Retina (tissue), 1 donor: ENCODE results near the gene TMEM273.

Experiments used
- DNase-seq: peaks from one replicate; pipeline ENCODE4 v3.0.0-alpha.2; 2016

The TMEM273 gene

DNA sequence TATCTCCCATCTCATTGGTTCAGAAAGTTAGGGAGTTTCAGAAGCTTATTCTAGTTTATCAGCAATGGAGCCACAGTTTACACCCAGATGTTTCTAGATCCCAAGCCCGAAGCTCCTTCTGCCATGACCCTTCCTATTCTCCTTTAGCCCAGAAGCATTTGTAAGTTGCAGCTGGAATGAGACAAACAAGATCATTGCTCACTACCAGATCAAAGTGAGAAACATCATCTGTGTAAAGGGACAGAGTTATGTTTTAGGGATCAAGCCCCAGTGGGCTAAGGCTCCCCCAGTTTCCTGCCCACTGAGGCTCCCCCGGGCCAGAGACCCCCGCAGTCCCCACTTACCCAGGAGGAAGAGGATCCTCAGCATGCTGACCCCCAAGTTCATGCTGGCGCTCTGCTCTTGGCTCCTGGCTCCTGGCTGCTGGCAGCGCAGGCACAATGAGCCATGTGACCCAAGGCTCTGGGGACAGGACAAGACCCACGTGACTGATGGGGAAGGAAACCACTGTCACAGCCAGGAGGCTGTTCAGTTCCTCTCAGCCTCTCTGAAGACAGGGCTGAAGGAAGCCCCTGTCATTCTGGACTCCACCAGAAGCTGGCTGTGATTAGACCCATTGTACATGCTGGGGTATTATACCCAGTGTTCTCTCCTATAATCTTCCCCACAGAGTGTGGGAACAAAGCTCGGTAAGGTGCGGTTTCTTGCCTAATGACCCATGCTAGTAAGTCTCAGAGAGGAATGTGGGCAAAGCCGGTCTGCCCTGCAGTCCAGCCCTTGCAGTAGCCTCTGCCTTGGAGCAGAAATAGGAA is at the start of gene TMEM273:
TMEM273 (minus strand) TSS at position 442 of the 812 bp plus-strand sequence; CDS start at position 387, 55 bp downstream.
- peak; percentile 61 for DNase-seq

DNA sequence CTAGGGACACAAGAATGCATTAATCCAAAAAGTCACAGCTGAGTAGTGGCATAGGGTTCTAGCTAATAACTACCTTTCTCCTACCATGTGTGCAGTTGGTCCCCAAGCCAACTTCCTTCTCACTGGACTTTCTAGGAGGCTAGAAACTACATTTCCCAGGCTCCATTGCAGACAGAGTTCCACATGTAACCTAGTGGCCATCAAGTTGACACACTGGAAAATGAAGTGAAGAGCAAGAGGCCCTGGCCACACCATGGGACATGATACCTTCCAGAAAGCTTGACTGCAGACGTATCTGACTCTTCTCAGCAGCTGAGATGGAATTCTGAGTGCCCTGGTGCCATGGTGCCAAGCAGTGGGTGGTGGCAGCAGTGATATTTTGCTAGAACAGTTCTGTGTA is 49.8 kb upstream of the TMEM273 start:
- no peak for DNase-seq

GRCh38 chr10:49235392-49235791 is 47.2 kb upstream of the TMEM273 start:
- DNase-seq, result no peak

GRCh38 chr10:49231086-49231820 is 43.1 kb upstream of the TMEM273 start:
- no peak for DNase-seq

DNA sequence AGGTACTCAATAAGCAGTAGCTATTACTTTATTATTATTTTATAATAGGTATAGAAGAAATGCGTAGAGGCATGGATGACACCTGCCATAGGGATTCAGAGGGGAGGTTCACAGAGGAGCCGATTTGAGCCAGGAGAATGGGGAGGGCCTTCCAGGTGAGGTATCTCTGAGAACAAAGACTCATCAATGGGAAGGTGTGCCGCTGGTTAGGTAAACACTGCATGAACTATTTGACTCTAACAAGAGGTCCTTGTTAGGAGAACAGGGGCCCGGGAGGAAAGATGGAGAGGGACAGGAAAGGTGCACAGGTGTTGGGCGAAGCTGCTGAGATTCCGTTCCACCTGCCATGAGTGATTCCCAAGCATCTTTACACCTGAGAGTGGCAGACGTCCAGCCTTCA is 41.8 kb upstream of the TMEM273 start:
- DNase-seq, result no peak

DNA sequence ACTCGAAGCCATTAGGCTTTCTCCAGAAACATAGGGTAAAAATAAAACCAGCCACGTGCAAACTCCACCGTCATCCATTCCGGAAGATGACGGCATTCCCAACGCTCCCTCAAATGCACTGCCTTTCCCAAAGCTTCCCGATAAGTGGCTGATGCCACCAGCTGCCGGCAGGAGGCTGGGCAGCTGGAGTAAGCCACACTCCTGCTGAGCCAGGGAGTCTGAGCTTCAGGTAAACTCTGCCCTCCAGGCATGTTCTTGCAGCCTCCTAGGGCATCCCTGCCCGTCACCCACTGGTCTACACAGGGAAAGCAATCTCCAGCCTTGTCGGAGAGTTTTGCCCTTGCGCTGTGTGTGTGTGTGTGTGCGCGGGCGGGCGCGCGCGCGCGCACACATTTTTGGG is 40.5 kb upstream of the TMEM273 start:
- no peak for DNase-seq

DNA sequence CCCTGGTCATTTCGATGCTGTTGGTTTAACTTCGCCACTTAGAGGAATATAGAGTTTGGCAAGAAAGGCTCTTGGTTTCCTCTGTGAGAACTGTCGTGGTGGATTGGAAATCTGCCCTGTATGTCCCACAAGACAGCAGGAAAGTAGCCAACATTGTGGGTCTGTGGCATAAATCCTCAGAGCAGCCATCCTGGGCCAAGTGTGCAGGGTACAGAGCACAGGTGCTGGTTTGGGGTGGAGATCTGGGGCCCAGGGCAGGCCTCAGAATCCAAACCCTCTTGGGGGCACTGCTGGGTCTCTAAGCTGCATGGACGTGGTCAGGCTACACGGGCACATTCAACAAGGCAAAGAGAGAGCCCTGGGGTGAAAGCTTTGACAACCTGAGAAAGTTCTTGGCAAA is 39.2 kb upstream of the TMEM273 start:
- no peak for DNase-seq

- DNase-seq, result no peak
These were observed 38.4 kb upstream of the TMEM273 start for GRCh38 chr10:49226594-49226993.

- DNase-seq, result no peak
These were observed 37.2 kb upstream of the TMEM273 start for GRCh38 chr10:49225218-49225876.

DNA sequence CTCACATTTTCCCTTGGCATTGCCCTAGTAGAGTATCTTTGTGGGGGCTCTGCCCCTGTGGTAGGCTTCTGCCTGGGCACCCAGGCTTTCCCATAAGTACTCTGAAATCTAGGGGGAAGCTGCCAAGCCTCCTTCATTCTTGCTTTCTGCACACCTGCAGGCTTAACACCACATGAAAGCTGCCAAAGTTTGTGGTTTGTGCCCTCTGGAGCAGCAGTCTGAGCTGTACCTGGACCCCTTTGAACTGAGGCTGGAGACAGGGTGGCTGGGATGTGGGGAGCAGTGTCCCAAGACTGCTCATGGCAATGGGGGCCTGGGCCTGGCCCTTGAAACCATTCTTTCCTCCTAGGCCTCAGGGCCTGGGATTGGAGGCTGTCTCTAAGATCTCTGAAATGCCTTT is 35.0 kb upstream of the TMEM273 start:
- DNase-seq, result no peak

DNA sequence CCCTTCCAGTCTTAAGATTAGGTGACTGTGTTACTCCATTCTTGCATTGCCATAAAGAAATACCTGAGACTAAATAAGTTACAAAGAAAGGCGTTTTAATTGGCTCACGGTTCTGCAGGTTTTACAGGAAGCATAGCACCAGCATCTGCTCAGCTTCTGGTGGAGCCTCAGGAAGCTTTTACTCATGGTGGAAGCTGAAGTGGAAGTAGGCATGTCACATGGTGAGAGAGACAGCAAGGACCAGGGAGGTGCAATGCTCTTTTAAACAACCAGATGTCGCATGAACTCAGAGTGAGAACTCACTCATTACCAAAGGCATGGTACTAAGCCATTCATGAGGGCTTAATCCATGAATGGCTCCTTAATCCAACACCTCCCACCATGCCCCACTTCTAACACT is 34.0 kb upstream of the TMEM273 start:
- no peak for DNase-seq

- no peak for DNase-seq
These were observed 32.5 kb upstream of the TMEM273 start for GRCh38 chr10:49220679-49221078.

GRCh38 chr10:49220031-49220430 is 31.8 kb upstream of the TMEM273 start:
- no peak for DNase-seq

- no peak for DNase-seq
These were observed 31.1 kb upstream of the TMEM273 start for GRCh38 chr10:49219248-49219647.

DNA sequence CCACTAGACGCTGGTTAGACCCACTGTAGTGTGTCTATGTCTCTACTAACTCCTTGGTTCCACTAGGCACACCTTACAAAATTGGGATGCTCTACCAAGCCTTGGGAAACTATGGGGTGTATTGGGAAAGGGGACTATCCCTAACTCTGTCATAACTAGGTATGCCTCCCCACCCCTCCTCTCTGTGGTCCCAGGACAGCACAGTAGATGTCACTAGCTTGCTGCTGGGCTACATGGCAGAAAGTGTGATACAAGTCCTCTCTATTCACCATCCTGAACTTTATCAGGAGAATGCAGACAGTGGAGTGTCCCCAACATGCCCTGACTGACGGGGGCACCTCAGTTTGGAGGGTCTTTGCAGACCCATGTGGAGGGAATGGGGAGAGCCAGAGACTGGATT is 30.3 kb upstream of the TMEM273 start:
- no peak for DNase-seq

DNA sequence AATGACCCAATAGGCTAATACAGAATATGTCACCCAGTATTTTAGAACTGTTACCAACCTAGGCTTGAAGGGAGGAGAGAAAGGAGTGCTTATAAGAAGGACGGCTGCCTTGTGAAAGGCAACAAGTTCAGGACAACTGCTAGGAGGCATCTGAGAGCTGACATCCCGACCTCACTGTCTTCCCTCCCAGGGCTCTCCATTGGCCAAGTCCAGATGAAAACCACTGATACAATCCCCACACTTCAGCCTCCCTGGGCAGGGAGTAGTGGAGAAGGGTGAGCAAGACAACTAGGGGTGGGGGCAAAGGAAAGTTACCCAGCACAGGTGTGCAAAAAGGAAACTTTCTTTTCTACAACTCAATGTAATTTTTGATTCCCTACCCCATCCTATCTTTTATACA is 29.5 kb upstream of the TMEM273 start:
- DNase-seq, result no peak

- no peak for DNase-seq
These were observed 25.0 kb upstream of the TMEM273 start for GRCh38 chr10:49213211-49213610.

DNA sequence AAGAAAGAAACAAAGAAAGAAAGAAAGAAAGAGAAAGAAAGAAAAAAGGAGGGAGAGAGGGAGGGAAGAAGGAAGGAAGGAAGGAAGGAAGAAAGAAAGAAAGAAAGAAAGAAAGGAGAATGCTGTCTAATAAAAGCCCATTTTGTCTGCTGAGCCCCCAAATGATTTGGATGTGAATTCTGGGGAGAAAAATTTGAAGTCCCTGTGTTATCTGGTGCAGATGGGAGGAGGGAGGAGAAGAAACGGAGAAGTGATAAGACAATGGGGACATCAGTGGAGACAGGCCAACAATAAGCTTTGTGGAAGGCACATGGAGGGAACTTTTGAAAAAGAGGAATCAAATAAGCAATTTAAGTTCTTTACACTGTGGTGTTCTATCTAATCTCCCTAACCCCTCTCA is 24.6 kb upstream of the TMEM273 start:
- DNase-seq, result no peak

DNA sequence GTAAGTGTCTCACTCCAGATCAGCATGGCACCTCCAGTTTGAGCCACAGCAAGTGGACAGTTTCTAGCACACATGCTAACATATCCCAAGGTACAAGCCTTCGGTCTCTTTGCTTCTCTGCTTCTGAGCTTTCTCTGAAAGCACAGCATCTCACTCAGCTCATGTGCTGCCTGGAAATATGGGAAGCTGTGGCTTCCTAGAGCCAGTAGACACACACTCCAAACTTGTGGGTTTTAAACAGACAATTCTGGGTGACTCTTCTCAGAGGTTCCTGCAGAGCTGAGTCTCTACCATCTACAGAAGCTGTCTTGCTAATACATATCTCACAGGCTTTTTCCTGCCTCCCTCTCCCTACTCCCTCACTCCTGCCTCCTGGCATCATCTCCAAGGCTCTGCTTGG is 23.9 kb upstream of the TMEM273 start:
- no peak for DNase-seq

- DNase-seq, result no peak
These were observed 20.8 kb upstream of the TMEM273 start for GRCh38 chr10:49208996-49209395.

GRCh38 chr10:49207936-49208487 is 19.8 kb upstream of the TMEM273 start:
- DNase-seq, result no peak

GRCh38 chr10:49207113-49207512 is 18.9 kb upstream of the TMEM273 start:
- no peak for DNase-seq

DNA sequence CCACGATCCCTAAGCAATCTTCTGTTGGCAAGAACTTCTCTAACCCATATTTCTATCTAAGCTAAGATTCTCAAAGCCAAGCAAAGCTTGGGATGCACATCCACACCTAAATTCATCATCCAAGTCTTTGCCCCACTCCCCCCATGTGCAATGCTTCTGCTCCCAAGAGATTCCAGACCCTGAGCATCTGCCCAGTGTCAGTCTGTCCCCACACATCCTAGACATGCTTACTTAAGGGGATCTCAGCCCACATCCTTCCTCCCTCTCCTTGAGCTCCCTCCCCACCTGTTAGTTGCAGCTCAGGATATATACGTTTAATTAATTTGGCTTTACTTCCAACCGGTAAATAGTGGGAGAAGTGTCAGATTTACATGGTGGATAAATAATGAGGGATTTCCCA is 17.0 kb upstream of the TMEM273 start:
- no peak for DNase-seq

DNA sequence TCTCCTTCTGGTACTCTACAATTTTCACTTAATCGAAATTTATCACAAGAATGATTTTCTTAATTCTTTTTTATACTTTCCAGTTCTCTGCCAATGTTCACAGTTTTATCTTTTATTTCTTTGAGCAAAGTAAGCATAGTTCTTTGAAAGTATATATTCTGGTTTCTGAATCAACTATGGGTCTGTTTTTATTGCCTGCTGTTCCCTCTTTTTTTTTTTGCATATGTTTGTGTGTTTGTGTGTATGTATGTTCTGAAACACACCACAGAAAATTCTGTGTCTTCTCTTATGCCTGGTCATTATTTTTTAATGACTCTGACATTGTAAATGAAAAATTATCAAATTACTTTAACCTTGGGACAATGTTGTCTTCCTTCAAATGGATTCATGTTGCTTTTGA is 15.9 kb upstream of the TMEM273 start:
- DNase-seq, result no peak
